ENCODE data around the gene DNAAF8. TPM values are rescaled to one million over a fixed set of nuclear protein-coding genes. Genes with fewer than 3 reads are reported as not detected.
A peak's percentile ranks its signal among the peaks of the same experiment; 100 is the strongest.

The DNAAF8 gene
- total RNA-seq, 1 donor, result 1.1 TPM

DNA sequence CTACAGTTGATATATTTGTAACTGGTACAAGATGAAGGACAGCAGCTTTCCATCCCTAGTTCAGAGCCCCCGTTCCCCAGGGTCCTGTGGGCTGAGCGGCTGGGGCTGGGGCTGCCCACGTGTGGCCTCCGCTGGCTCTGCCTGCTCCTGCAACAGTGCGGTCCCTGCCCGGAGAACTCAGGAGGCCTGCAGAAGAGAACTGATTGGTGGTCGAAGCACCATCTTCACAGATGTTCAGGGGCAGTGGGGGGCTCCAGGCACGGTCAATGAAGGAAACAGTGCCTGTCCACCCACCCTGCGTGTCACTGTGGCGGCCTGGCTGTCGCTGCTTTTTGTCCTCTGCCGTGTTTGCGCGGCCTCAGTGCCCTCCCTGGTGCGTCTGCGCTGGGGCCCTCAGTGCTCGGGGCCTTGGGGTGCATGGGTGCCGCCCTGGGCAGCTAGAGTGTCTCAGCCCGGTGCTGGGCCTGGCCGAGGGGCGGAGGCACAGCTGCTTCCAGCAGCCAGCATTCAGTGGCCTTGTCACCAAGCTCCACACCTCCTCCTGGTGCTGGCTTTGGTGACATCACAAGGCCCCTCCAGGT lies 45.2 kb upstream of the DNAAF8 start:
- TF ChIP-seq, protein P1, sequence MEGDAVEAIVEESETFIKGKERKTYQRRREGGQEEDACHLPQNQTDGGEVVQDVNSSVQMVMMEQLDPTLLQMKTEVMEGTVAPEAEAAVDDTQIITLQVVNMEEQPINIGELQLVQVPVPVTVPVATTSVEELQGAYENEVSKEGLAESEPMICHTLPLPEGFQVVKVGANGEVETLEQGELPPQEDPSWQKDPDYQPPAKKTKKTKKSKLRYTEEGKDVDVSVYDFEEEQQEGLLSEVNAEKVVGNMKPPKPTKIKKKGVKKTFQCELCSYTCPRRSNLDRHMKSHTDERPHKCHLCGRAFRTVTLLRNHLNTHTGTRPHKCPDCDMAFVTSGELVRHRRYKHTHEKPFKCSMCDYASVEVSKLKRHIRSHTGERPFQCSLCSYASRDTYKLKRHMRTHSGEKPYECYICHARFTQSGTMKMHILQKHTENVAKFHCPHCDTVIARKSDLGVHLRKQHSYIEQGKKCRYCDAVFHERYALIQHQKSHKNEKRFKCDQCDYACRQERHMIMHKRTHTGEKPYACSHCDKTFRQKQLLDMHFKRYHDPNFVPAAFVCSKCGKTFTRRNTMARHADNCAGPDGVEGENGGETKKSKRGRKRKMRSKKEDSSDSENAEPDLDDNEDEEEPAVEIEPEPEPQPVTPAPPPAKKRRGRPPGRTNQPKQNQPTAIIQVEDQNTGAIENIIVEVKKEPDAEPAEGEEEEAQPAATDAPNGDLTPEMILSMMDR (IDR thresholded peaks at IDR 0.05; ENCODE audit: extremely low read depth, low read depth, low read length), result no peak
- Histone ChIP-seq H2AFZ (ENCODE audit: low read length) (no peak overlapping the region), H3K27me3 (ENCODE audit: insufficient read depth, low read length) (no peaks in the 10 kb centered on the region), H3K79me2 (ENCODE audit: insufficient read depth, low read length) (peaks cover 6% of the 10 kb centered on the region), H3K4me1 (ENCODE audit: insufficient read depth, low read length) (peaks cover 2% of the 10 kb centered on the region), H3K36me3 (ENCODE audit: insufficient read depth, low read length) (peaks cover 18% of the 10 kb centered on the region), H4K20me1 (ENCODE audit: insufficient read depth, low read length) (peaks cover 3% of the 10 kb centered on the region), H3K4me2 (ENCODE audit: insufficient read depth, low read length) (no peak overlapping the region), H3K27ac (ENCODE audit: low read depth, low read length) (no peak overlapping the region), H3K9me3 (ENCODE audit: low read depth, low read length) (no peaks in the 10 kb centered on the region), H3K4me3 (ENCODE audit: insufficient read depth, low read length) (no peak overlapping the region)
- DNase-seq (ENCODE audit: insufficient read length, low spot score, missing footprints), result peak; percentile 80

DNA sequence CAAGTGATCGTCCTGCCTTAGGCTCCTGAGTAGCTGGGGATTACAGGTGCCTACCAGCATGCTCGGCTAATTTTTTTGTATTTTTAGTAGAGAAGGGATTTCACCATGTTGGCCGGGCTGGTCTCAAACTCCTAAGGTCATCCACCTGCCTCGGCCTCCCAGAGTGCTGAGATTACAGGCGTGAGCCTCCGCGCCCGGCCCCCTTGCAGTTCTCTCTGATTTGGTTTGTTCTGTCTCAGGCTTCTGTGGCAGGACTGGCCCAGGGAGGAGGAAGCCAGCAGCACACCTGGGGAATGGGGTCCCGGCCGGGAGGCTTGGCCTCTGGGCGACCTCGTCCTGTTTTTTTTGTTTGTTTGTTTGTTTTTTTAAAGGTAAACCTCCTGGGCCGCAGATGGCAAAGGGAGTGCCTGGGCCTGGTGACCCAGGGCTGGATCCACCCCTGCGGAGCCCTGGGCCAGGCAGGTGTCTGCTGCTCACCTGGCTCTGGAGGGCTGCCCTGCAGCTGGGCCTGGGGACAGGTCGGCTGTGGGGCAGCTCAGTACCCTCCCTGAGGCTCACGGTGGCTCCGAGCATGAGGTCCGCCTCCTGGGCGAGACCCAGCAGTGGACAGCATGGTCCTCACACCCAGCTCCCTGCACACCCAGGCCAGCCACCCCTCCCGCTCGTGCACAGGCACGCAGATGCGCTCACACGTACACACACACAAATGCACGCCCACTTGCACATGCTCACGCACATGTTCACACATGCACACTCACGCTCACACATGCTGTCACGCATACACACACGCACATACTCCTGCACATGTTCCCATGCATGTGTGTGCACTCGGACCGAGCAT lies 44.3 kb upstream of the DNAAF8 start:
- Histone ChIP-seq H2AFZ (ENCODE audit: low read length) (no peak overlapping the region), H3K9me3 (ENCODE audit: low read depth, low read length) (no peaks in the 10 kb centered on the region), H3K36me3 (ENCODE audit: insufficient read depth, low read length) (peaks cover 13% of the 10 kb centered on the region), H3K79me2 (ENCODE audit: insufficient read depth, low read length) (peaks cover 6% of the 10 kb centered on the region), H3K4me2 (ENCODE audit: insufficient read depth, low read length) (no peak overlapping the region), H3K27me3 (ENCODE audit: insufficient read depth, low read length) (no peaks in the 10 kb centered on the region), H3K4me3 (ENCODE audit: insufficient read depth, low read length) (no peak overlapping the region), H3K27ac (ENCODE audit: low read depth, low read length) (no peak overlapping the region), H3K4me1 (ENCODE audit: insufficient read depth, low read length) (peaks cover 8% of the 10 kb centered on the region), H4K20me1 (ENCODE audit: insufficient read depth, low read length) (peaks cover 7% of the 10 kb centered on the region)
- TF ChIP-seq, protein P1 (IDR thresholded peaks at IDR 0.05; ENCODE audit: extremely low read depth, low read depth, low read length), result no peak
- peak; percentile 53 for DNase-seq (ENCODE audit: insufficient read length, low spot score, missing footprints)

DNA sequence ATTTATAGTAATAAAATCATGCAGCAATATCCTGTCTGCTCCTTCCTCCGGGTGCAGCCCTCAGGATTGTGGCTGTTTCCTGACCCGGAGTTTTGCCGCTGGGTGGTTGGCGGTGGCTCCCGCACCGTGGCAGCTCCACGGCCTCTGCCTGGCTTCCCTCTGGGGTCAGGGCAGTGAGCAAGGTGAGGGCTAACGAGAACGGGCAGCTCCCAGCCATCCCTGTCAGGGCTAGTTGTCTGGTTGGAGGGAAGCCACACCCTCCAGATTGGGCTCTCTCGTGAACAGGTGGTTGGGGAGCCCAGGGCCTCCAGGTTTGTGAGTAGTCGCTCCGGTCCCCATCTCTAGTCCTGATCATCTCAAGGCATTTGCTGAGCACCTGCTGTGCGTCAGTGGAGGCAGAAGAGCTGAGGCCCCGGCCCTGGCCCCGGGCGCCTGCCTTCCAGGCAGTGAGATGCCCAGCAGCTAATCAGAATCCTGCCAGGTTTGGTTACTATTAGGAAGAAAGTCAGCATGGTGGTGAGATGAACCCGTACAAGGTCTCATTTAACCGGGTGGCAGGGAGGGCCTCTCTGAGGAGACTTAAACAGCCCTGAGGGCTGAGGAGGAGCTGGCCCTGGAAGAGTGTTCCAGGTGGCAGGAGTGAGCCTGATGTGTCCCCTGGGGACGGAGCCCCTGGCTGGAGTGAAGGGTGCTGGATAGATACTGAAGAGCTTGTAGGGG lies 43.2 kb upstream of the DNAAF8 start:
- H3K4me1 ChIP-seq (ENCODE audit: insufficient read depth, low read length), result peaks cover 15% of the 10 kb centered on the region
- H3K4me2 ChIP-seq (ENCODE audit: insufficient read depth, low read length), result no peak overlapping the region
- no peak overlapping the region for H2AFZ ChIP-seq (ENCODE audit: low read length)
- H3K27me3 ChIP-seq (ENCODE audit: insufficient read depth, low read length), result no peaks in the 10 kb centered on the region
- peaks cover 12% of the 10 kb centered on the region for H4K20me1 ChIP-seq (ENCODE audit: insufficient read depth, low read length)
- H3K4me3 ChIP-seq (ENCODE audit: insufficient read depth, low read length), result no peak overlapping the region
- DNase-seq (ENCODE audit: insufficient read length, low spot score, missing footprints), result peak; percentile 83
- TF ChIP-seq, protein P1 (IDR thresholded peaks at IDR 0.05; ENCODE audit: extremely low read depth, low read depth, low read length), result no peak
- peaks cover 9% of the 10 kb centered on the region for H3K79me2 ChIP-seq (ENCODE audit: insufficient read depth, low read length)
- H3K36me3 ChIP-seq (ENCODE audit: insufficient read depth, low read length), result peaks cover 15% of the 10 kb centered on the region
- no peak overlapping the region for H3K27ac ChIP-seq (ENCODE audit: low read depth, low read length)
- no peaks in the 10 kb centered on the region for H3K9me3 ChIP-seq (ENCODE audit: low read depth, low read length)
